K562 (cell line): ENCODE measurements around the gene FSTL3. TPM values are rescaled to one million over a fixed set of nuclear protein-coding genes. Genes with fewer than 3 reads are reported as not detected.

ENCODE experiments used
- ARID1B ChIP-seq: fragments of 450-650 bp; IDR thresholded peaks from 2 replicates; pipeline ENCODE4 v1.6.1; 2016; ENCODE audit warnings: antibody characterized with exemption, mild to moderate bottlenecking, inconsistent platforms
- CBX2 ChIP-seq: fragments of 200-600 bp; sonication (generic); IDR thresholded peaks from one replicate; pipeline ENCODE4 v1.6.1; 2012; ENCODE audit warnings: mild to moderate bottlenecking, low read length, inconsistent platforms; ENCODE audit not compliant: insufficient read depth, poor library complexity, severe bottlenecking
- HDAC1 ChIP-seq, 2 experiments: fragments of 450-650 bp; IDR thresholded peaks; 2 replicates each; pipeline ENCODE4 v1.6.1; 2016 to 2017; ENCODE audit warnings: inconsistent platforms in 1 of 2, mild to moderate bottlenecking in 1 of 2, moderate library complexity in 1 of 2
- MTA2 ChIP-seq: fragments of 450-650 bp; IDR thresholded peaks from 2 replicates; pipeline ENCODE4 v1.6.1; 2016; ENCODE audit warnings: low read depth
- NR3C1 ChIP-seq: sonication (generic); formaldehyde crosslinking; IDR thresholded peaks from 2 replicates; pipeline ENCODE4 v1.8.1; 2022; ENCODE audit warnings: missing genetic modification reagents
- RAD51 ChIP-seq: fragments of 450-650 bp; IDR thresholded peaks from 2 replicates; pipeline ENCODE4 v1.7.1; 2016; ENCODE audit warnings: low read depth, mild to moderate bottlenecking, borderline replicate concordance
- RREB1 ChIP-seq: fragments of 250-450 bp; sonication (Bioruptor Pico); IDR thresholded peaks from 2 replicates; pipeline ENCODE4 v1.4.0; 2020
- SMAD3 ChIP-seq: fragments of 450-650 bp; formaldehyde crosslinking; conservative IDR thresholded peaks from 2 replicates; pipeline ENCODE4 v1.4.0; 2020; ENCODE audit warnings: mild to moderate bottlenecking
- SMARCB1 ChIP-seq: IDR thresholded peaks from 2 replicates; pipeline ENCODE4 v1.6.1; 2011; ENCODE audit warnings: improper control_type of control experiment, low read depth; ENCODE audit not compliant: insufficient read length
- SPI1 ChIP-seq: IDR thresholded peaks from 2 replicates; pipeline ENCODE4 v1.6.1; 2011; ENCODE audit warnings: low read depth, low read length, control low read depth, borderline replicate concordance
- TEAD4 ChIP-seq, 2 experiments: sonication (generic) in 1 of 2; formaldehyde crosslinking in 1 of 2; IDR thresholded peaks; 2 replicates each; pipeline versions ENCODE4 v1.6.1 to v1.8.0; 2012 to 2022; ENCODE audit warnings: borderline replicate concordance in 1 of 2, inconsistent platforms in 1 of 2, low read length in 1 of 2, mild to moderate bottlenecking in 1 of 2, missing genetic modification reagents in 1 of 2
- ZNF431 ChIP-seq: sonication (generic); formaldehyde crosslinking; IDR thresholded peaks from 2 replicates; pipeline ENCODE4 v1.8.0; 2022; ENCODE audit warnings: mild to moderate bottlenecking, missing genetic modification reagents
- ZNF507 ChIP-seq: conservative IDR thresholded peaks from 2 replicates; pipeline ENCODE4 v1.6.1; 2017; ENCODE audit warnings: missing genetic modification characterization, missing compliant biosample characterization
- polyA plus RNA-seq, 8 experiments: library from polyadenylated mRNA; depleted of rRNA in 4 of 8; stranded (reverse) in 5 of 8; unstranded in 3 of 8; fragments of >200 nt; fragmentation: Nextera tagmentation in 2 of 8; fragmentation: Illumina TruSeq in 1 of 8; extraction: Ambion mirVana in 2 of 8; extraction: Trizol in 1 of 8; gene quantifications; 2 replicates each; pipeline versions ENCODE4 v1.2.1 to v1.2.3, GENCODE V29; 2011 to 2014; ENCODE audit warnings: inconsistent platforms in 1 of 8, missing spikeins in 1 of 8
- total RNA-seq, 7 experiments: library from RNA; depleted of rRNA in 6 of 7; stranded (reverse); fragments of >200 nt in 6 of 7; fragmentation: Illumina TruSeq in 2 of 7; extraction: Trizol in 2 of 7; gene quantifications; 2 replicates each; pipeline versions ENCODE4 v1.2.1 to v1.2.3, GENCODE V29; 2011 to 2021; ENCODE audit warnings: low replicate concordance in 1 of 7
- TF ChIP-seq, protein P1 (sequence below): sonication (generic); formaldehyde crosslinking; IDR thresholded peaks from 2 replicates; pipeline ENCODE4 v1.9.0; 2022; ENCODE audit warnings: mild to moderate bottlenecking, missing genetic modification reagents

The FSTL3 gene
- total and polyA plus RNA-seq, 9 of the 15 experiments (the other 6 are each of a cell fraction or from before 2014, with no cell fraction given): 0.35 to 6.8 (median 4.2) TPM; not detected in 1

DNA sequence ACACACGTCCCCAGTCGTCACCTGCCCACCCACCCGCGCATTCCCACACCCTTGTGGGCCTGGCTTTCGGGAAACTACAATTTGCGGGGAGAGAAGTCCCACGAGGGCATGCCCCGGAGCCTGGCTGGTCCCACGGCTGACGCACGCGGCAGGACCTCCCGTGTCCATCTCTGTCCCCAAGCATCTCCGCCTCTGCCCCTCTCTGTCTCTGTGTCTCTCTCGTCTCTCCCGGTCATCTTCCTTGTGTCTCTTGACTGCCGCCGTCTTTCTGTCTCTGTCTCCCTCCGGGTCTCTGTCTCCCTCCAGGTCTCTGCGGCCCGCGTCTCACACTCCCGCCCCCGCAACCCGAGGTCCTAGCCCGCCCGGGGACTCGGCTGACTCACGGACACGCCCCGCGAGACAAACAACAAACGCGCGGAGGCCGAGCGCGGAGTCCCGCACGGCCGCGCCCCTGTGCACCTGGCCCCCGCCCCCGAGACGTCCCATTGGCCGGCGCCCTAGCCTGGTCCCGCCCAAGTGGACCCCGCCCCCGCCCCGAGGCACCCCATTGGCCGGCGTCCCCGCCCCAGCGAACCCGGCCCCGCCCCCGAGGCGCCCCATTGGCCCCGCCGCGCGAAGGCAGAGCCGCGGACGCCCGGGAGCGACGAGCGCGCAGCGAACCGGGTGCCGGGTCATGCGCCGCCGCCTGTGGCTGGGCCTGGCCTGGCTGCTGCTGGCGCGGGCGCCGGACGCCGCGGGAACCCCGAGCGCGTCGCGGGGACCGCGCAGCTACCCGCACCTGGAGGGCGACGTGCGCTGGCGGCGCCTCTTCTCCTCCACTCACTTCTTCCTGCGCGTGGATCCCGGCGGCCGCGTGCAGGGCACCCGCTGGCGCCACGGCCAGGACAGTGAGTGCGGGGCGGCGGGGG, 36.7 kb upstream of the FSTL3 start, which contains the start of gene FGF22 (continued):
- TF ChIP-seq RREB1 (no peak), CBX2 (no peak), ZNF507 (no peak), RAD51 (no peak), HDAC1 (IDR thresholded peaks at IDR 0.05) (peak in 1 of 2 experiments; percentile 67; a peak in 2 of 4 replicates), ZNF431 (CRISPR knock-in tag) (no peak), NR3C1 (no peak), TEAD4 (IDR thresholded peaks at IDR 0.05; ENCODE audit: low read length) (no peak), TEAD4 (CRISPR knock-in tag; IDR thresholded peaks at IDR 0.05; ENCODE audit: borderline replicate concordance) (no peak), MTA2 (no peak), ARID1B (peak; percentile 55), SMARCB1 (no peak), SMAD3 (CRISPR knock-in tag) (no peak), SPI1 (no peak)
- TF ChIP-seq, protein P1, sequence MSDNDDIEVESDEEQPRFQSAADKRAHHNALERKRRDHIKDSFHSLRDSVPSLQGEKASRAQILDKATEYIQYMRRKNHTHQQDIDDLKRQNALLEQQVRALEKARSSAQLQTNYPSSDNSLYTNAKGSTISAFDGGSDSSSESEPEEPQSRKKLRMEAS: peak; percentile 61; the same call in 1 of the 2 replicates
